K562 (cell line): ENCODE data around the gene ICAM2. TPM values are rescaled to one million over a fixed set of nuclear protein-coding genes. Genes with fewer than 3 reads are reported as not detected.

Source experiments
- ATF7 ChIP-seq: fragments of 450-650 bp; IDR thresholded peaks from 2 replicates; pipeline ENCODE4 v1.7.1; 2014; ENCODE audit warnings: mild to moderate bottlenecking, moderate library complexity
- BCOR ChIP-seq: fragments of 450-650 bp; IDR thresholded peaks from 2 replicates; pipeline ENCODE4 v1.6.1; 2016
- CBFA2T2 ChIP-seq: fragments of 450-650 bp; conservative IDR thresholded peaks from 2 replicates; pipeline ENCODE4 v1.6.1; 2017; ENCODE audit warnings: mild to moderate bottlenecking
- CBFA2T3 ChIP-seq: fragments of 450-650 bp; IDR thresholded peaks from 2 replicates; pipeline ENCODE4 v1.6.1; 2017
- CBX1 ChIP-seq: sonication (generic); IDR thresholded peaks from 2 replicates; pipeline ENCODE4 v1.6.1; 2016; ENCODE audit warnings: antibody characterized with exemption, low read depth, mild to moderate bottlenecking
- CEBPB ChIP-seq: fragments of 450-650 bp; IDR thresholded peaks from 2 replicates; pipeline ENCODE4 v1.6.1; 2016; ENCODE audit warnings: missing genetic modification characterization, missing compliant biosample characterization
- CTCFL ChIP-seq: IDR thresholded peaks from 2 replicates; pipeline ENCODE4 v1.6.1; 2011; ENCODE audit warnings: borderline replicate concordance, low read depth, mild to moderate bottlenecking, moderate library complexity, low read length; ENCODE audit not compliant: insufficient read depth, poor library complexity, severe bottlenecking
- ERF ChIP-seq: fragments of 450-650 bp; formaldehyde crosslinking; IDR thresholded peaks from 2 replicates; pipeline ENCODE4 v1.4.0; 2020; ENCODE audit warnings: mild to moderate bottlenecking, mixed read lengths
- HDAC1 ChIP-seq, 2 experiments: fragments of 450-650 bp; IDR thresholded peaks; 2 replicates each; pipeline ENCODE4 v1.6.1; 2016 to 2017; ENCODE audit warnings: inconsistent platforms in 1 of 2, mild to moderate bottlenecking in 1 of 2, moderate library complexity in 1 of 2
- MAX ChIP-seq: sonication (generic); formaldehyde crosslinking; IDR thresholded peaks from 2 replicates; pipeline ENCODE4 v1.9.0; 2022; ENCODE audit warnings: mild to moderate bottlenecking, missing genetic modification reagents
- MCM7 ChIP-seq, 2 experiments: fragments of 450-650 bp; IDR thresholded peaks; 2 replicates each; pipeline ENCODE4 v1.6.1; 2016 to 2018
- NR2F6 ChIP-seq: fragments of 450-650 bp; formaldehyde crosslinking; IDR thresholded peaks from 2 replicates; pipeline ENCODE4 v1.4.0; 2020; ENCODE audit warnings: mild to moderate bottlenecking
- NRF1 ChIP-seq, 2 experiments: fragments of 450-650 bp; IDR thresholded peaks in 1 of 2; conservative IDR thresholded peaks in 1 of 2; 2 replicates each; pipeline ENCODE4 v1.6.1; 2014; ENCODE audit warnings: mild to moderate bottlenecking in 2 of 2
- TAF1 ChIP-seq: IDR thresholded peaks from 2 replicates; pipeline ENCODE4 v1.6.1; 2011; ENCODE audit warnings: mild to moderate bottlenecking, low read length, moderate library complexity; ENCODE audit not compliant: insufficient read depth, control insufficient read depth, severe bottlenecking; ENCODE audit errors: extremely low read depth
- THAP7 ChIP-seq: fragments of 250-450 bp; sonication (Bioruptor Pico); IDR thresholded peaks from 2 replicates; pipeline ENCODE4 v1.5.0; 2021
- XRCC3 ChIP-seq: fragments of 450-650 bp; IDR thresholded peaks from 2 replicates; pipeline ENCODE4 v1.6.1; 2017; ENCODE audit warnings: mild to moderate bottlenecking, moderate library complexity
- polyA plus RNA-seq, 8 experiments: library from polyadenylated mRNA; depleted of rRNA in 4 of 8; stranded (reverse) in 5 of 8; unstranded in 3 of 8; fragments of >200 nt; fragmentation: Nextera tagmentation in 2 of 8; fragmentation: Illumina TruSeq in 1 of 8; extraction: Ambion mirVana in 2 of 8; extraction: Trizol in 1 of 8; gene quantifications; 2 replicates each; pipeline versions ENCODE4 v1.2.1 to v1.2.3, GENCODE V29; 2011 to 2014; ENCODE audit warnings: inconsistent platforms in 1 of 8, missing spikeins in 1 of 8
- total RNA-seq, 7 experiments: library from RNA; depleted of rRNA in 6 of 7; stranded (reverse); fragments of >200 nt in 6 of 7; fragmentation: Illumina TruSeq in 2 of 7; extraction: Trizol in 2 of 7; gene quantifications; 2 replicates each; pipeline versions ENCODE4 v1.2.1 to v1.2.3, GENCODE V29; 2011 to 2021; ENCODE audit warnings: low replicate concordance in 1 of 7
- TF ChIP-seq, protein P1 (sequence below): fragments of 250-450 bp; sonication (Bioruptor Pico); IDR thresholded peaks from 2 replicates; pipeline ENCODE4 v1.5.0; 2021

ICAM2 gene
- total and polyA plus RNA-seq, 9 of the 15 experiments (the other 6 are each of a cell fraction or from before 2014, with no cell fraction given), result 37.9 to 89.4 (median 60.6) TPM

GRCh38 chr17:63984651-63985386 lies 35.6 kb downstream of the ICAM2 start (continued):
- TF ChIP-seq CTCFL, result no peak
- no peak for TF ChIP-seq CEBPB (tag)
- TF ChIP-seq, protein P1, sequence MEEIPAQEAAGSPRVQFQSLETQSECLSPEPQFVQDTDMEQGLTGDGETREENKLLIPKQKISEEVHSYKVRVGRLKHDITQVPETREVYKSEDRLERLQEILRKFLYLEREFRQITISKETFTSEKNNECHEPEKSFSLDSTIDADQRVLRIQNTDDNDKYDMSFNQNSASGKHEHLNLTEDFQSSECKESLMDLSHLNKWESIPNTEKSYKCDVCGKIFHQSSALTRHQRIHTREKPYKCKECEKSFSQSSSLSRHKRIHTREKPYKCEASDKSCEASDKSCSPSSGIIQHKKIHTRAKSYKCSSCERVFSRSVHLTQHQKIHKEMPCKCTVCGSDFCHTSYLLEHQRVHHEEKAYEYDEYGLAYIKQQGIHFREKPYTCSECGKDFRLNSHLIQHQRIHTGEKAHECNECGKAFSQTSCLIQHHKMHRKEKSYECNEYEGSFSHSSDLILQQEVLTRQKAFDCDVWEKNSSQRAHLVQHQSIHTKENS (CRISPR knock-in tag), result no peak
- TF ChIP-seq NRF1 (conservative IDR thresholded peaks at IDR 0.05 in 1 of 2, IDR thresholded peaks at IDR 0.05 in 1 of 2), result peak; percentile 86 to 88
- no peak for TF ChIP-seq MCM7 (IDR thresholded peaks at IDR 0.05)
- TF ChIP-seq CBFA2T2, result 0 out of 2 replicates have a peak, but pooled peaks have one; percentile 9
- TF ChIP-seq MAX (CRISPR knock-in tag), result peak; percentile 42; the same call in 1 of the 2 replicates
- no peak for TF ChIP-seq ERF (CRISPR knock-in tag)
- no peak for TF ChIP-seq NR2F6
- no peak for TF ChIP-seq XRCC3
- TF ChIP-seq TAF1, result no peak
- TF ChIP-seq CBFA2T3, result peak; percentile 42; the same call in 1 of the 2 replicates
- peak; percentile 63; the same call in 1 of the 2 replicates for TF ChIP-seq ATF7
- TF ChIP-seq HDAC1 (IDR thresholded peaks at IDR 0.05), result peak in 1 of 2 experiments; percentile 50; a peak in 1 of 4 replicates
- 0 out of 2 replicates have a peak, but pooled peaks have one; percentile 46 for TF ChIP-seq CBX1
- TF ChIP-seq THAP7, result no peak
- TF ChIP-seq BCOR, result no peak
